NOMO-1 treated with DMSO at 0.1 percent for 48 hours (cell line): ENCODE measurements around the gene TPI1.

Source experiments
- DNase-seq: peaks from one replicate; lab custom pipeline; 2025; ENCODE audit not compliant: unreplicated experiment; lab: John Stamatoyannopoulos, UW

TPI1 gene

GRCh38 chr12:6916426-6917200 is 49.3 kb downstream of the TPI1 start:
- DNase-seq: no peak

GRCh38 chr12:6917491-6918231 is 50.3 kb downstream of the TPI1 start:
- DNase-seq: no peak

GRCh38 chr12:6919588-6919987 is 52.3 kb downstream of the TPI1 start:
- no peak for DNase-seq
